GM19452 (cell line): Measurements from ENCODE around the gene CLDN19.
"Not testable (repeated sequence)": the region's sequence is repeated elsewhere in the genome, so short reads cannot be mapped to it uniquely, and the experiment has no call there.

Experiments used
- ATAC-seq: cut with Tn5 transposase; IDR thresholded peaks from one replicate; pipeline ENCODE4 v1.9.1; 2021; ENCODE audit not compliant: unreplicated experiment

Gene CLDN19

DNA sequence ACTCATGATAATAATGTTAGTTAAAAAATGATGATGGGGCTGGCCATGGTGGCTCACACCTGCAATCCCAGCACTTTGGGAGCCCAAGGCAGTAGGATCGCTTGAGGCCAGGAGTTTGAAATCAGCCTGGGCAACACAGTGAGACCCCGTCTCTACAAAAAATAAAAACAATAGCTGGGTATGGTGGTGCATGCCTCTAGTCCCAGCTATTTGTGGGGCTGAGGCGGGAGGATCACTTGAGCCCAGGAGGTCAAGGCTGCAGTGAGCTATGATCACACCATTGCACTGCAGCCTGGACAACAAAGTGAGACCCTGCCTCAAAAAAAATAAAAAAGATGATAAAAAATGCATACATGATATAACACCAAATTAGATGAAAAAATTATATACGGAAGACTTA, 21.5 kb upstream of the CLDN19 start:
- no peak for ATAC-seq

DNA sequence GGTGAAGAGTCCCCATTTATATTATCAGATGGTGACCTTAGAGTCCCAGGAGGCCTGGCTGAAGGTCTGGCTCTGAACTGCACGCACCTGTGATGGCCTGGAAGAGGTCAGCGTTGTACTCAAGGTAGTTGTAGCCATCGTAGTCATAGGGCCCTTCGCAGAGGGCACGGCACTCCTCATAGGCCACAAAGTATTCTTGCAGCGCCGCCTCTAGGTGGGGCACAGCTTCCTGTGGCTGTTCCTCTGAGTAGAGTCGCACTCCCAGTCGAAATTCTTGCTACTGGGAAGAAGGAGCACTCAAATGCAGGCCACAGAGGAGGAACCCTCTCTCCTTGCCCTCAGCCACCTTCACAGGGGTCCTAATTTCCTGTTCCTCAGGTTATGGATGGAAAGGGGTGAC, 19.1 kb upstream of the CLDN19 start:
- no peak for ATAC-seq

- ATAC-seq: no peak
Observed at GRCh38 chr1:42758641-42759040, 18.6 kb upstream of the CLDN19 start.

- ATAC-seq: no peak
Observed at GRCh38 chr1:42757892-42758275, 17.8 kb upstream of the CLDN19 start.

DNA sequence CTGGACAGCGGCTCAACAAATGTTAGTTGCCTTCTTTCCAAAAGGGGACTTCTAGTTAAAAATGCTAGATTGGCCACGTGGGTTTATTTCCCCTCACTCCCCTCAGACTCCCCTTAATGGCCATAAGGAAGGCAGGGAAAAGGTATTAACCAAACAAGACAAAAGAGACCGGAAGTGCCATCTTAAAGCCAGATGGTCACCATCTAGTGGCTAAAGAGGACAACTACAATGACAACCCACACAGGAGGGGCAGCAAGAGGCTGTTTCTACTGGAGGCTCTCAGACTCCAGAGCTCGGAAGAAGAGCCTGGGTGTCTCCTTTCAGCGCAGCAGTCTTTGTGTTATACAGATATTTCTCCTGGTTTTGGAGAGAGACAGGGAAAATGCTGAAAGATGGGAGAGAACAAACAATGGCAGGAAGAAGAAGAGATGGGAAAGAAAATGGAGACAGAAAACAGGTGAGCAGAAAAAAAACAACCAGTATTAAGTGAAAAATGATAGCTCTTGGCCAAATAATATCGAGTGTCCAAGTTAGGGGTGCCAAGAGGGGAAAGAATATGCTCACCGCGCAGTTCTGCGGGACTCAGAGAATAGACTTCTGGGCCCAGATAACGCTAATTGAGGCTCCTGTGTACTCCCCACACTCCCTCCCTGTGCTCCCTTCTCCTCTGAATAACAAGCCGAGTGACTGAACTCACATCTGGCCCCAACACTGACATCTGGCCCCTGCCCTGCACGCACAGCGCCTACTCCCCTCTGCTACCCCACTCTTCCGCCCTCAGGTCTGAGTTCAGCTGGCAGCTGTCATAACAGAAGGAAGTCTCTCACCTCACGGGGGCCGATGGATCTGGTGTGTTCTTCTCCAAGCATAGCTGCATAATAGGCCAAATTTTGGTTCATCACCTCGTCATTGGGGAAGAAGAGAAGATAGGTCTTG, 17.2 kb upstream of the CLDN19 start:
- ATAC-seq: no peak

- no peak for ATAC-seq
Observed at GRCh38 chr1:42753070-42753469, 13.0 kb upstream of the CLDN19 start.

DNA sequence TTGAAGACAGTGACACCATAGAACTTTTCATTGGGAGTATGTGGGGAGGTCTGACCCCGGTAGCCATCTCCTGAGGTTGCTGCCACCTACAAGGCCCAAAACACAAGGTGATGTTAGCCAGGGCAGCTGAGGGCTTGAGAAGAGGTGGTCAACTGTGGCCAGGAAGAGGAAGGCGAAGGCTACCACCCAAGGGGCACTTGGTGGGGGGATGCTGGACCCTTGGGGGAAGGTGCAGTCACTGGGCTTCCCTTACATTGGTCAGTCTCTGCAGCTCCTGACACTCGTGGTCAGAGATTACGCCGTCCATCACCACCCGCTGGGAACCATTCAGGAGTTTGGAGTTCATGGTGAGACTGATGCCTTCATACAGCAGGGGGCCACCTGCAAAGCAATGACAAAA, 12.2 kb upstream of the CLDN19 start:
- no peak for ATAC-seq

DNA sequence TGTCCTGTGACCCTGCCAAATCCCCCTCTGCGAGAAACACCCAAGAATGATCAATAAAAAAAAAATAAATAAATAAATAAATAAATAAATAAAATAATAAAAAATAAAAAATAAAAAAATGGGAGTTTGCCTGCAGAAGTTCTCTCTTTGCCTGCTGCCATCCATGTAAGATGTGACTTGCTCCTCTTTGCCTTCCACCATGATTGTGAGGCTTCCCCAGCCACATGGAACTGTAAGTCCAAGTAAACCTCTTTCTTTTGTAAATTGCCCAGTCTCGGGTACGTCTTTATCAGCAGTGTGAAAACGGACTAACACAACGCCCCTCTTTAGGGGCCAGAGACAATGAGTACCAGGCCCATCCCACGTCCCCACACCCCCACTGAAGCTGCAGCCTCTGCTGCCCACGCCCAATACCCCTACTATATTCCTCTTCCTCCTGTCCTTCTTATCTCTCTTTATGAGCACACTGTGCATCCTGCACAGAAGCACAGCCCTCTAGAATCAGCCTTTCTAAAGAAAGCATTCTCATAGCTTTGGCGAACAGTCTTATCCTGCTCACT, 11.6 kb upstream of the CLDN19 start:
- not testable (repeated sequence) for ATAC-seq

DNA sequence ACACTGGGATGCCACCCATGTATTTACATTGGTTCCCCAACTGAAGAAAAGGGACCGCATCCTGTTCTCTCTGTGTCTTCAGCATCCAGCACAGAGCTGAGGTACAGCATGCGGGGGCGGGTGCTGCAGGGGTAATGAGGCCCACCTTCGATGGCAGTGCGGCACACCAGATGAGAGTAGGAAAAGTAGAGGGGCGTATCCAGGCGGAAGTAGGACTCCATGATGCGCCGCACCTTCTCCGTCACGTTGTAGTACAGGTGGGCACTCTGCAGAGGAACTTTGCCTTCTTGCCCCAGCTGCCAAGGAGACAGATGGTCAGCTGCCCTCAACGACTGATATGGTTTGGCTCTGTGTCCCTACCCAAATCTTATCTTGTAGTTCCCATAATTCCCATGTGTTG, 10.0 kb upstream of the CLDN19 start:
- no peak for ATAC-seq

DNA sequence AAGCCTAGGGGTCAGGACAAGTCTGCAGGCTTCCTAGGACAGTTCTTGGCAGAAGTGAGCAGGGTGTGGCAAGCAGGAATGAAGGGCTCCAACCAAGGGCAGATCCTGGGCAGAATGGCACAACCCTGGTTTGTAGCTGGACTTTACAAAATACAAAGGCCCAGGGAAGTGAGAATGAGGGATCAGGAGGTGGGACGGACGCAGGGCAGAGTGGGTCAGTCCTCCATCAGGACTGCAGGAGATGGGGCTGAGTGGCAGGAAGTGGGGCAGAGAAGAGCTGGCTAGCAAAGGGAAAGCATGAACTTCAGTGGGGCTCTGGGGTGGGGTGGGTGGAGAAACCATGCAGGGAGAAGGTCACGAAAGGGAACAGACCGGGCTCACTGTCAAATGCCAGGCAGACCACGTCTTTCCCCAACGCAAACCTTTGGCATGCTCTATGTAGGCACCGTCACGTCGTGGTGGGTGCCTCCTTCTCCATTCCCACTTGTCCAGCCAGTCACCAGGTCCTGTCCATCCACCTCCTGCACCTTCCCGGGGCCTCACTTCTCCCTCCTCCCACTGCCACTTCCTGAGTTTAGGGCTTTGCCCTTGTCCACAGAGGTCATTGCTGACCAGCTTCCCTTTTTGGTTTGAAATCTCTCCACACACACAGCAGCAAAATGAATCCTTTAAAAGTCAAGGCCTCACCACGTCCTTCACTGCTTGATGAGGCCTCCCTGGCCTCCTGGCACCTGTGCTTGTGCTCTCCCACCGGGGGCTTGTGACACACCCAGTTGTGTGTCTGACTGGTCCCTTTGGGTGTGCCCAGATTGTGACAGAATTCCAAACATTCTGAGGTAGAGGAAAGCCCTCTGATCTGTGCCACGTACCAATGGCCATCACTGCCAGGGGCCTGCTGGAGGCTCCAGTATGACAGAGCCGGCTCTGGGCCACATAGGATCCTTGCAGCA, 8.7 kb upstream of the CLDN19 start:
- no peak for ATAC-seq

DNA sequence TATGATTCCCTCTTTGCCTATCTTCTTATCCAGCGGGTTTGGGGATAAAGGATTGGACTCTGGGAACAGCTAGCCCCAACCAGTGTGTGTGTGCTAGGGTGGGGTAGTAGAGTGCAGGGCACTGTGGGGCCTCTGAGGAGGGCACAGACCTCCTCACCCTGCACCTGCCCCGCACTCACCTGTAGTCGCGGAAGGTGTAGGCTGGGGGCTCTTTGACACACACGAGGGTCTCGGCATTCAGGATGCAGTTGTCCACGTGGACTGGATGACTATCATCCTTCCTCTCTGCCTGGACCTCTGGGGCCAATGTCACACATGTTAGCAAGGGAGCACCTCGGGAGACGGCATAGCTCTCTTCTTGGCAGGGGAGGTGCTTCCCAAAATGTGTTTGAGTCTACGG, 8.0 kb upstream of the CLDN19 start:
- no peak for ATAC-seq

GRCh38 chr1:42747125-42747524, 7.1 kb upstream of the CLDN19 start:
- no peak for ATAC-seq

DNA sequence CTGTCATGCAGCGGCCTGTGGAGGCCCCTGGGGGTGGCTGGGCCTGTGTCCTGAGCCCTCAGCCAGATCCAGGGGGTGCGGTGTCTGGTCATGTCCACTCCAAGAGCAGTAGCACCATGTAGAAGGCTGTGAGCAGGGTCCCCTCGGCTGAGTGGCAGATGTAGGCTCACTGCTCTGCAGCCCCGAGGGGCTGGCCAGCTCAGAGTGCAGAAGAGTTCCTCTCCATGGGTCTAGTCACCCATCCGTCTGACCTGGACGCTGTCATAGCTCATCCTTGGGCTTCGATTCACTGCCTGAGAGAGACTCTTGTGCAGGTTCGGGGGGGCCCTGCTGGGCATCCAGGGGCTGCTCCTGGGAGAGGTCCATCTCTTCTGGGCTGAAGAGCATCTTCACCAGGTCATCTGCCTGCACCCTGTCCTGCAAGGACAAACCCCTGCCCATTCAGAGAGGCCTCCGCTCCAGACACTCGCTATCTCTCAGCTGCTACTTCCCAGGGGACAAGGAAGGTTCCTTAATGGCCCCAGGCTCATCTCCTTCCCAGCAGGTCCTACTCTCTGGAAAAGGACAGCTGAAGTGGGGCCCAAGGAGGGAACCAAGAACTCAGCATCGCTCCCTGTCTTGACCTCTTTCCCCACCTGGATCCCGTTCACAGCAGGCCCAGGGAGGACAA, 6.5 kb upstream of the CLDN19 start:
- no peak for ATAC-seq

DNA sequence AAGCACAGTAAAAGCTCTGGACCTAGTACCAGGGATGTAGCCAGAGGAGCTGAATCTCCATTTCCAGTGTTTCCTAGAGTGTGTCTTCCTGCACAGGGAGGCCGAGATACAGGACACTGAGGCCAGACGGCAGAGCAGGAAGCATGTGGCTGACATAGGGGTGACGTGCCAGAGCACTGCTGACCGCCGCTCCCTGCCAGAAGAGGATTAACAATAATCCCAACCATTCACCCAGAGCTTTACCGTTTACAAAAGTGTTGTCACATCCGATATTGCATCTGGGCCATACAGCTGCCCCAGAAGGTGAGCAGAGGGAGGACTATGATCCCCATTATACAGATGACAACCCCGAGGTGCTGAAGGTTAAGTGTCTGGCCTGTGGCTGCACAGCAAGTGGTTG, 5.8 kb upstream of the CLDN19 start:
- no peak for ATAC-seq

GRCh38 chr1:42744148-42744413, 4.0 kb upstream of the CLDN19 start:
- no peak for ATAC-seq

GRCh38 chr1:42743317-42744147, 3.5 kb upstream of the CLDN19 start:
- no peak for ATAC-seq

- no peak for ATAC-seq
Observed at GRCh38 chr1:42742617-42743316, 2.7 kb upstream of the CLDN19 start.

DNA sequence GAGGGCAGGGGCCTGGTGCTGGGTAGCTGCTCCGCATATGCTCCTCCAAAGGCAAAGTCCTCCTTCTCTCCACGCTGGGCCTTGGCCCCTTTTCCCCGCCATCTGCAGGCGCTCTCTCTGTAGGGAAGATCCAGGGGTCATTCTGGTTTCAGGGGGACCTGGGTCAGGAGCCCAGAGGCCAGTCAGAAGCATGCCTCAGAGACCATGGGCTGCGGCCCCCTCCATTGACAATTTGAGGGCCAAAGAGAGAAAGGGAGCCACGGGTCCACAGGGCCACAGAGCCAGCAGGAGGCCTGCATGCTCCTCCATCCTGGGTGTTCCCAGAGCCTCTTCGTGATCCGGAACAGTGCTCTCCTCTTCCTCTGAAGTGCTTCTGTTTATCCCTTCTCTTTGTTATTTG, 2.1 kb upstream of the CLDN19 start:
- ATAC-seq: no peak

- ATAC-seq: no peak
Observed at GRCh38 chr1:42741706-42742105, 1.7 kb upstream of the CLDN19 start.
